HCT116 (cell line): ENCODE data around the gene CFAP61. TPM values are rescaled to one million over a fixed set of nuclear protein-coding genes. Genes with fewer than 3 reads are reported as not detected.

Source experiments
- ATAC-seq: fragments of 200-7000 bp; cut with Tn5 transposase; 2 replicates; pipeline ENCODE4 v1.9.1; 2020; ENCODE audit warnings: mild to moderate bottlenecking, moderate library complexity
- BruUV-seq: library from RNA; stranded (reverse); fragments of 400-500 nt; replicated peaks from 2 replicates; lab custom pipeline; 2021; lab: Mats Ljungman, UMichigan
- CTCF ChIA-PET: fragments of 300-600 bp; sonication (Branson Sonifier 250); formaldehyde crosslinking; loops from one replicate; lab custom pipeline; 2021; ENCODE audit warnings: antibody characterized with exemption; lab: Charles Lee
- POLR2A ChIA-PET: fragments of 300-600, 350-600 bp; sonication (Branson Sonifier 250); formaldehyde crosslinking; loops from one replicate; lab custom pipeline; 2021; ENCODE audit warnings: antibody characterized with exemption; lab: Charles Lee
- RAD21 ChIA-PET, 2 experiments: fragments of 300-600 bp; sonication (Branson Sonifier 250); formaldehyde crosslinking; loops; one replicate each; lab custom pipeline; 2023; ENCODE audit warnings: low total read pairs in 2 of 2; ENCODE audit not compliant: uncharacterized antibody in 2 of 2, unreplicated experiment in 2 of 2, low non-redundant PET in 1 of 2; lab: Charles Lee
- DNase-seq: peaks from one replicate; pipeline ENCODE4 v3.0.0-alpha.2; 2010; ENCODE audit warnings: low read depth, low spot score
- H2AFZ ChIP-seq: fragments of 200-600 bp; shearing (Covaris generic), sonication (generic); 2 replicates; pipeline ENCODE4 v1.6.1; 2017; ENCODE audit warnings: low read depth, mixed run types, mixed read lengths, antibody characterized with exemption, low read length; ENCODE audit not compliant: poor library complexity, severe bottlenecking
- H3K27ac ChIP-seq: 2 replicates; pipeline ENCODE4 v1.5.1; 2012; ENCODE audit warnings: low read depth, low read length
- H3K27me3 ChIP-seq: fragments of 200-600 bp; sonication (generic); 2 replicates; pipeline ENCODE4 v1.6.1; 2016; ENCODE audit warnings: mixed run types, low read length, mixed read lengths; ENCODE audit not compliant: insufficient read depth
- H3K36me3 ChIP-seq, 2 experiments: fragments of 200-500 bp in 1 of 2; fragments of 200-600 bp in 1 of 2; sonication (Bioruptor generic) in 1 of 2; sonication (generic) in 1 of 2; 2 replicates each; pipeline versions ENCODE4 v1.5.1 to v1.6.1; 2014 to 2016; ENCODE audit warnings: low read length in 2 of 2, inconsistent platforms in 1 of 2, mixed read lengths in 1 of 2, mixed run types in 1 of 2; ENCODE audit not compliant: insufficient read depth in 2 of 2, control insufficient read depth in 1 of 2
- H3K4me1 ChIP-seq, 2 experiments: fragments of 200-600 bp in 1 of 2; sonication (generic) in 1 of 2; 2 replicates each; pipeline versions ENCODE4 v1.5.1 to v1.6.1; 2012 to 2017; ENCODE audit warnings: low read length in 2 of 2, inconsistent platforms in 1 of 2, mild to moderate bottlenecking in 1 of 2, mixed read lengths in 1 of 2, mixed run types in 1 of 2, moderate library complexity in 1 of 2; ENCODE audit not compliant: insufficient read depth in 2 of 2, control insufficient read depth in 1 of 2
- H3K4me2 ChIP-seq: fragments of 200-600 bp; sonication (generic); 2 replicates; pipeline ENCODE4 v1.6.1; 2017; ENCODE audit warnings: mixed run types, low read length, mixed read lengths
- H3K4me3 ChIP-seq, 2 experiments: fragments of 200-600 bp in 1 of 2; sonication (generic) in 1 of 2; replicated peaks in 1 of 2; 2 replicates each; pipeline ENCODE4 v1.5.1; 2011 to 2016; ENCODE audit warnings: low read length in 2 of 2, control low read depth in 1 of 2, low read depth in 1 of 2, mild to moderate bottlenecking in 1 of 2, mixed read lengths in 1 of 2, mixed run types in 1 of 2
- H3K79me2 ChIP-seq: fragments of 200-600 bp; sonication (generic); 2 replicates; pipeline ENCODE4 v1.6.1; 2017; ENCODE audit warnings: mild to moderate bottlenecking, mixed run types, low read length, moderate library complexity, mixed read lengths; ENCODE audit not compliant: insufficient read depth
- H3K9ac ChIP-seq: fragments of 200-600 bp; sonication (generic); 2 replicates; pipeline ENCODE4 v1.6.1; 2016; ENCODE audit warnings: low read length, mixed read lengths
- H3K9me2 ChIP-seq: fragments of 200-600 bp; sonication (generic), shearing (Covaris generic); 2 replicates; pipeline ENCODE4 v1.6.1; 2017; ENCODE audit warnings: mixed run types, mild to moderate bottlenecking, moderate library complexity; ENCODE audit not compliant: insufficient read depth
- H3K9me3 ChIP-seq, 2 experiments: fragments of 200-500 bp in 1 of 2; fragments of 200-600 bp in 1 of 2; sonication (Bioruptor generic) in 1 of 2; sonication (generic) in 1 of 2; 2 replicates each; pipeline ENCODE4 v1.6.1; 2014 to 2017; ENCODE audit warnings: low read length in 2 of 2, mixed read lengths in 2 of 2, inconsistent platforms in 1 of 2, low read depth in 1 of 2, mild to moderate bottlenecking in 1 of 2, mixed run types in 1 of 2, moderate library complexity in 1 of 2; ENCODE audit not compliant: control insufficient read depth in 1 of 2, insufficient read depth in 1 of 2
- H4K20me1 ChIP-seq: fragments of 200-600 bp; sonication (generic), shearing (Covaris generic); 2 replicates; pipeline ENCODE4 v1.6.1; 2017; ENCODE audit warnings: mixed run types, mild to moderate bottlenecking, moderate library complexity; ENCODE audit not compliant: insufficient read depth
- ATF3 ChIP-seq: IDR thresholded peaks from 2 replicates; pipeline ENCODE4 v1.6.1; 2012
- CEBPB ChIP-seq: IDR thresholded peaks from 2 replicates; pipeline ENCODE4 v1.6.1; 2012; ENCODE audit warnings: low read depth
- CTCF ChIP-seq, 3 experiments: fragments of 200-600 bp in 1 of 3; sonication (generic) in 1 of 3; IDR thresholded peaks in 2 of 3; conservative IDR thresholded peaks in 1 of 3; 2 replicates each; pipeline ENCODE4 v1.5.1; 2012 to 2017; ENCODE audit warnings: low read depth in 2 of 3, low read length in 2 of 3, antibody characterized with exemption in 1 of 3, borderline replicate concordance in 1 of 3, control low read depth in 1 of 3, mild to moderate bottlenecking in 1 of 3, mixed read lengths in 1 of 3, mixed run types in 1 of 3, moderate library complexity in 1 of 3; ENCODE audit not compliant: insufficient read depth in 1 of 3
- EZH2 ChIP-seq: fragments of 200-600 bp; sonication (generic); IDR thresholded peaks from 2 replicates; pipeline ENCODE4 v1.6.1; 2017; ENCODE audit warnings: antibody characterized with exemption, mixed run types
- FOSL1 ChIP-seq: IDR thresholded peaks from 2 replicates; pipeline ENCODE4 v1.6.1; 2012; ENCODE audit warnings: low read depth
- JUND ChIP-seq: IDR thresholded peaks from 2 replicates; pipeline ENCODE4 v1.6.1; 2012
- SP1 ChIP-seq: IDR thresholded peaks from 2 replicates; pipeline ENCODE4 v1.6.1; 2012; ENCODE audit warnings: low read depth
- TCF7L2 ChIP-seq: IDR thresholded peaks from 2 replicates; pipeline ENCODE4 v1.7.0; 2011; ENCODE audit warnings: borderline replicate concordance, inconsistent platforms; ENCODE audit not compliant: insufficient read depth, insufficient read length; ENCODE audit errors: extremely low read depth
- YY1 ChIP-seq: IDR thresholded peaks from 2 replicates; pipeline ENCODE4 v1.6.1; 2011; ENCODE audit warnings: low read length, low read depth, moderate library complexity, mild to moderate bottlenecking; ENCODE audit not compliant: insufficient replicate concordance; ENCODE audit errors: extremely low read depth
- intact Hi-C: fragments of 100-400 bp; cut with micrococcal nuclease; formaldehyde crosslinking; loops from 2 replicates; pipeline ENCODE4 v1.10.0; 2022
- total RNA-seq: library from RNA; stranded (reverse); gene quantifications from one replicate; pipeline ENCODE4 v1.2.1, GENCODE V29; 2021; ENCODE audit not compliant: unreplicated experiment

CFAP61 gene
- total RNA-seq, 1 experiment from 2014 or later = 1.7 TPM

- TF ChIP-seq YY1 = no peak
- no peak for TF ChIP-seq EZH2
- TF ChIP-seq JUND = no peak
- no peak for TF ChIP-seq SP1
- no peak for TF ChIP-seq CEBPB
- no peak for TF ChIP-seq TCF7L2
- TF ChIP-seq CTCF (IDR thresholded peaks at IDR 0.05 in 2 of 3, conservative IDR thresholded peaks at IDR 0.05 in 1 of 3; ENCODE audit: borderline replicate concordance in 1 of 3, insufficient read depth in 1 of 3, low read depth in 2 of 3, low read length in 2 of 3) = no peak
- no peak for TF ChIP-seq ATF3
- no peak for TF ChIP-seq FOSL1
- intact Hi-C loops = no loop called here
- POLR2A ChIA-PET = no interaction called here
- no peak overlapping the region for H3K9ac ChIP-seq
- no peak overlapping the region for H3K27ac ChIP-seq
- H3K4me2 ChIP-seq = no peak overlapping the region
- DNase-seq (no peak), ATAC-seq (no peak)
- no peaks in the 10 kb centered on the region for H4K20me1 ChIP-seq
- RAD21 ChIA-PET = no interaction called here
- H3K4me3 ChIP-seq = no peak overlapping the region
- BruUV-seq = no TSS peak
- H3K9me2 ChIP-seq = no peaks in the 10 kb centered on the region
- no peaks in the 10 kb centered on the region for H3K9me3 ChIP-seq
- no peak overlapping the region for H2AFZ ChIP-seq
- no peaks in the 10 kb centered on the region for H3K27me3 ChIP-seq
- no peaks in the 10 kb centered on the region for H3K36me3 ChIP-seq
- H3K79me2 ChIP-seq = no peaks in the 10 kb centered on the region
- CTCF ChIA-PET = no interaction called here
- no peaks in the 10 kb centered on the region for H3K4me1 ChIP-seq
Observed at GRCh38 chr20:20398123-20398522, 345.8 kb downstream of the CFAP61 start.
